Measurements from ENCODE around the gene SGTA.

The SGTA gene

GRCh38 chr19:2813235-2814160 lies 30.4 kb upstream of the SGTA start:
- in situ Hi-C loops (cut with MboI; ENCODE audit: low sequenced_read_pairs) = no loop called here
- Histone ChIP-seq H3K4me3 (no peak overlapping the region), H3K4me1 (no peaks in the 10 kb centered on the region), H3K27me3 (ENCODE audit: low read depth) (no peaks in the 10 kb centered on the region), H3K9me3 (no peaks in the 10 kb centered on the region), H3K36me3 (replicated peaks) (peaks cover 46% of the 10 kb centered on the region)
- no peak for DNase-seq (ENCODE audit: low spot score in 2 of 2)

- DNase-seq (ENCODE audit: low spot score in 2 of 2) = no peak
- Histone ChIP-seq H3K27me3 (ENCODE audit: low read depth) (no peaks in the 10 kb centered on the region), H3K36me3 (replicated peaks) (peaks cover 54% of the 10 kb centered on the region), H3K4me3 (no peak overlapping the region), H3K4me1 (no peaks in the 10 kb centered on the region), H3K9me3 (no peaks in the 10 kb centered on the region)
- in situ Hi-C loops (cut with MboI; ENCODE audit: low sequenced_read_pairs) = no loop called here
Observed at GRCh38 chr19:2812414-2813234, 29.6 kb upstream of the SGTA start.

DNA sequence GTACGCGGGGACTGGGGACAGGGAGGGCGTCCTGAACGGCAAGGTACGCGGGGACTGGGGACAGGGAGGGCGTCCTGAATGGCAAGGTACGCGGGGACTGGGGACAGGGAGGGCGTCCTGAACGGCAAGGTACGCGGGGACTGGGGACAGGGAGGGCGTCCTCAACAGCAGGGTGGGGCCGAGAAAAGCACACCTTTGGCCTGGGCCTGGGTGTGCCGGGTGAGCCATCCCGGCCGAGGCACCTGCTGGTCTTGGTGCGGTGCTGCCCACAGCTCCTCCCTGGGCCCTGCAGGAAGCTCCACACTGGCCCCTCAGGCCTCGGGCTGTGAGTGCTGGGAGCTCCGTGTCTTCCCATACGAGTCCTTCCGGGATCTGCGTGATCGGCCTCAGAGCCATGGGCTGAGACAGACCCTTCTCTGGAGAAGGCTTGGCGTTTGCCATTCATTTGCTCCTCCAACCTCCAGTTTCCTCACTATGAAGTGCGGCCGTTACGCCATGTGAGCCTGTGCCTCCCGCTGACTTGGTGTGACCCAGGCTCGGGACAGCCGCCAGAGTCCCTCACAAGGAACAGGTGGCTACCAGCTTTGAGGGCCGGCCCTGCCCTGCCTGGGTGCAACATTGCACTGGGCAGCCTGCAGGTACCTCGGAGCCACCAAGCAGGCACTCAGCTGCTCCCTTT lies 28.8 kb upstream of the SGTA start:
- Histone ChIP-seq H3K27me3 (ENCODE audit: low read depth) (no peaks in the 10 kb centered on the region), H3K4me3 (no peak overlapping the region), H3K4me1 (no peaks in the 10 kb centered on the region), H3K9me3 (no peaks in the 10 kb centered on the region), H3K36me3 (replicated peaks) (peaks cover 62% of the 10 kb centered on the region)
- in situ Hi-C loops (cut with MboI; ENCODE audit: low sequenced_read_pairs) = no loop called here
- DNase-seq (ENCODE audit: low spot score in 2 of 2) = no peak

DNA sequence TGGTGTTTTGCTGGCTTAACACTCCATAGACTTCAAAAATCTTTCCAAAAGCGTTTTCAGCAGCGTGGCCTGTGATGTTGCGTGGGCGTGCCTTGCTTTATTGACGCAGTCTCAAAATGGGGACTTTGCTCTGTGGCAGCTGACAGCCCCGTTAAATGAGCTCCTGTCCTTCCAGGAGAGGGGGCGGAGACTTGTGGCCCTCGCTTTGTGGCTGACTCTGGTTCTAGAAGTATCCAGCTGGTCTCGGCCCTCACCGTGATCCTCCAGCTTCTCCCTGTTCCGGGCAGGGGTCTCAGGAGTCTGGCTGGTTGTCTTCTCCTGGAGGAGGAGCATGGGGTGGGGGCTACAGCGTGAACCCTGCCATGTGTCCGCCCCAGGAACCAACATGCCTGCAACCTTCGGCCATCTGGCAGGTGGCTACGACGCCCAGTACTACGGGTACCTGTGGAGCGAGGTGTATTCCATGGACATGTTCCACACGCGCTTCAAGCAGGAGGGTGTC lies 28.2 kb upstream of the SGTA start:
- Histone ChIP-seq H3K27me3 (ENCODE audit: low read depth) (no peaks in the 10 kb centered on the region), H3K4me1 (no peaks in the 10 kb centered on the region), H3K36me3 (replicated peaks) (peaks cover 68% of the 10 kb centered on the region), H3K9me3 (no peaks in the 10 kb centered on the region), H3K4me3 (no peak overlapping the region)
- in situ Hi-C loops (cut with MboI; ENCODE audit: low sequenced_read_pairs) = no loop called here
- no peak for DNase-seq (ENCODE audit: low spot score in 2 of 2)

DNA sequence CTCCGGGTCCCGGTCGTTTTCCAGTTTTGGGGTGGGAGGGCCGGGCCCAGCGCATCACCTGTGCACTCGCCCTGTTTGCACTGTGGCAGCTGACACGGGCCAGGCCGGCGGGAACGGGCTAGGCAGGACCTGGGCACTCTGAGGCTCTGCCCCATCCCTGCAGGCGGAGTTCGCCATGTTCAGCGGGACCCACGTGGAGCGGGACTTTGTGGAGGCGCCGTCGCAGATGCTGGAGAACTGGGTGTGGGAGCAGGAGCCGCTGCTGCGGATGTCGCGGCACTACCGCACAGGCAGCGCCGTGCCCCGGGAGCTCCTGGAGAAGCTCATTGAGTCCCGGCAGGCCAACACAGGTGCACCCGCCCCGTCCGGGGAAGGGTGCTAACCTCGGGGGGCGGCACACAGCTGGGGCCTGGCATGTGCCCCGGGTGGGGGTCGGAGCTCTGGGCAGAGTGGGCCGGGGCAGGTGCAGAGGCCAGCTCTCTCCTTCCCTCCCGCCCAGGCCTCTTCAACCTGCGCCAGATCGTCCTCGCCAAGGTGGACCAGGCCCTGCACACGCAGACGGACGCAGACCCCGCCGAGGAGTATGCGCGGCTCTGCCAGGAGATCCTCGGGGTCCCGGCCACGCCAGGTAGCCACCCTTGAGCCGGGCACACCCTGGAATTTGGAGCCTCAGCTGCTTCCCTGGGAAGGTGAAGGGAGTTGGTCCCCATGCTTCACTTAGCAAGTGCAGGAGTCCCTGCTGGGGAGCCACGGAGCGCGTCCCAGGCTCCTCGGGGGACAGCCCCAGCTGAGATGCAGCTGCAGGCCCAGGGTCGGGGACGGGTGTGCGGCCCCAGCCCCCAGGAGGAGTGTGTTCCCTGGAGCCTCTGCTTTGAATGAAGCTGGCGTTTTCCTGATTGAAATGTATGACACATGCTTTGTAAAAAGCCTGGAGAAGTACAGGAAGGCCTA lies 27.3 kb upstream of the SGTA start:
- Histone ChIP-seq H3K36me3 (replicated peaks) (peaks cover 72% of the 10 kb centered on the region), H3K9me3 (no peaks in the 10 kb centered on the region), H3K4me3 (no peak overlapping the region), H3K4me1 (no peaks in the 10 kb centered on the region), H3K27me3 (ENCODE audit: low read depth) (no peaks in the 10 kb centered on the region)
- in situ Hi-C loops (cut with MboI; ENCODE audit: low sequenced_read_pairs) = no loop called here
- DNase-seq (ENCODE audit: low spot score in 2 of 2) = no peak

DNA sequence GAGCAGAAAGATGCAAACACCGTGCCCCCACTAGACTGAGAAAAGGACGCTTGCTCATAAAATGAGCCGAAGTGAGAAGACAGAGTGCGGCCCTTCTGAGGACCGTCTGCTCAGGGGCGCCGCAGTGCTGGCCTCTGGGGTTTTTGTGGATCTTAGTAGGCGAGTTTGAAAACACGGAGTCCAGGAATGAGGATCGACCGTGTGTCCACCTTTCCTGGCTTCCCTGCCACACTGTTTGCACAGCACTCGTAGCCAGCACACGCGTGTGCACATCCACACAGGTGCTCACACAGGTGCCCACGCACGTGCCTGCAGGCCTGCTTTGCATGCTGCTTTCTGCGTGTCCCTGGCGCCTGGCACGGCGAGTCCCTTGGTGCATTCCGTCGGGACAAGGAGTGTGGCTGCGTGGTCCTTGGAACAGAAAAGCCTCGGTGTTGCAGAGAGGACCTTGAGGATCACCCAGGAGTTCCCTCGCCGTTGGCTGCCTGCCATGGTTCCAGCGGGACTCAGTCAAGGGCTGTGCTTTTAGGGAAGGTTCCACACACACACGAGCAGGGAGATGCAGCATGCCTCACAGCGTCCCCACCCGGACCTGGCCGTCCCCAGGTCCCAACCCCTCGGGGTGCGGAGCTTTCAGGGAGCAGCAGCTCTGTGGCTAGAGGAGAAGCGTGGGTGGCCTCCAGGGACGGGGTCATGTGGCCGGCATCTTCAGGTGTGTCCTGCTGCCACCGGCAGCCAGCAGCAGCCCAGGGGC lies 26.5 kb upstream of the SGTA start:
- no peaks in the 10 kb centered on the region for H3K4me1 ChIP-seq
- H3K4me3 ChIP-seq = no peak overlapping the region
- peaks cover 78% of the 10 kb centered on the region for H3K36me3 ChIP-seq (replicated peaks)
- H3K9me3 ChIP-seq = no peaks in the 10 kb centered on the region
- no peak for DNase-seq (ENCODE audit: low spot score in 2 of 2)
- no peaks in the 10 kb centered on the region for H3K27me3 ChIP-seq (ENCODE audit: low read depth)
- in situ Hi-C loops (cut with MboI; ENCODE audit: low sequenced_read_pairs) = no loop called here

- DNase-seq (ENCODE audit: low spot score in 2 of 2) = no peak
- Histone ChIP-seq H3K9me3 (no peaks in the 10 kb centered on the region), H3K36me3 (replicated peaks) (peaks cover 72% of the 10 kb centered on the region), H3K27me3 (ENCODE audit: low read depth) (no peaks in the 10 kb centered on the region), H3K4me3 (no peak overlapping the region), H3K4me1 (no peaks in the 10 kb centered on the region)
- in situ Hi-C loops (cut with MboI; ENCODE audit: low sequenced_read_pairs) = no loop called here
Observed at GRCh38 chr19:2808129-2808941, 25.3 kb upstream of the SGTA start.

DNA sequence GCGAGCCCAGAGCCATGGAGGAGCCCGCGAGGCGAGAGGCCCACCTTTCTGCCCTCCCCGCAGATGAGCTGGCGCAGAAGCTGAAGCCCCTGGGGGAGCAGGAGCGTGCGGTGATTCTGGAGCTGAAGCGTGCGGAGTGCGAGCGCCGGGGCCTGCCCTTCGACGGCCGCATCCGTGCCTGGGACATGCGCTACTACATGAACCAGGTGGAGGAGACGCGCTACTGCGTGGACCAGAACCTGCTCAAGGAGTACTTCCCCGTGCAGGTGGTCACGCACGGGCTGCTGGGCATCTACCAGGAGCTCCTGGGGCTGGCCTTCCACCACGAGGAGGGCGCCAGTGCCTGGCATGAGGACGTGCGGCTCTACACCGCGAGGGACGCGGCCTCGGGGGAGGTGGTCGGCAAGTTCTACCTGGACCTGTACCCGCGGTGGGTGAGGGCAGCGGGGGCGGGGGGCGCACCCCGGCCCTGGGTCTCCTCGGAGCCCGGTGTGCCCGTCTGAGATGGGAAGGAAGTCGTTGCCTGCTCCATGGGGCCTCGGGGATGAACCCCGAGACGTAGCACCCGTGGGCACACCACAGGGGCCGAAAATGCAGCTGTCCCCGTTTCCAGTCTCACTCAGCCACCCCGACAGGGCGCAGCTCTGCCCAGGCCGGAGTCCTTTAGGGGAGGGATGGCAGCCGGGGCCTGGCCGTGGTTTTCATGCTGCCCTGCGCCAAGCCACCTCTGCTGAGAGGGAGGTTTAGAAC lies 24.5 kb upstream of the SGTA start:
- DNase-seq (ENCODE audit: low spot score in 2 of 2) = no peak
- Histone ChIP-seq H3K4me1 (no peaks in the 10 kb centered on the region), H3K9me3 (no peaks in the 10 kb centered on the region), H3K27me3 (ENCODE audit: low read depth) (no peaks in the 10 kb centered on the region), H3K36me3 (replicated peaks) (peaks cover 72% of the 10 kb centered on the region), H3K4me3 (no peak overlapping the region)
- in situ Hi-C loops (cut with MboI; ENCODE audit: low sequenced_read_pairs) = no loop called here

GRCh38 chr19:2806736-2807378 lies 23.8 kb upstream of the SGTA start:
- no peak for DNase-seq (ENCODE audit: low spot score in 2 of 2)
- peaks cover 73% of the 10 kb centered on the region for H3K36me3 ChIP-seq (replicated peaks)
- H3K9me3 ChIP-seq = no peaks in the 10 kb centered on the region
- H3K4me1 ChIP-seq = no peaks in the 10 kb centered on the region
- in situ Hi-C loops (cut with MboI; ENCODE audit: low sequenced_read_pairs) = no loop called here
- no peak overlapping the region for H3K4me3 ChIP-seq
- H3K27me3 ChIP-seq (ENCODE audit: low read depth) = no peaks in the 10 kb centered on the region

DNA sequence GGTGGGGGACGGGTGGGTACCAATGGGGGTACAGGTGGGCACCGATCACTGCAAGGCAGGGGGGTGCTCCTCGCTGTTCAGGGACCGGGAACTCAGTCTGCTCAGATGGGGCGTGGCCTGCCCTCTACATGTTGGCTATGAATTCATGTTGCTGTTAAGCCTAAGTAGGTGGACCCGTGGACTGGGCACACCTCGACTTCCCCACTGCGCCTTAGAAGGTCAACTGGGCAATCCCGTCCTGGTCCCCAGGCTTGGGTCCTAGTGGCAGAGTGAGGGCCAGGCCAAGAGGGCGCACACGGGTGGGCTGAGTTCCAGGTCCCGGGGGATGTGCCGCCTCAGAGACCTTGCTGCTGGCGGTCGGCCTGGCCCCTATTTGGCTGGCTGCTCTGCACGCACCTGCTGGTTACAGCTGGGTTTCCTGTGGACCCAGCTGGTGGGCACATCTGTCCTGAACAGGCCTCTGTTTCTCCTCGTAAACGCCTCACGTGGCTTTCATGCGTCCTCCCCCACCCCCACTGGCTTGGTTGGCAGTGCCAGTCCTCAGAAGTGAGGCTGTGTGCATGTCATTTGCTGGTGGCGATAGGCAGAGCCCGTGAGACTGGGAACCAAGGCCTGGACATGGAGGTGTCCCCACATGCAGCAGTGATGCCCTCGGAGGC lies 23.0 kb upstream of the SGTA start:
- no peaks in the 10 kb centered on the region for H3K9me3 ChIP-seq
- in situ Hi-C loops (cut with MboI; ENCODE audit: low sequenced_read_pairs) = no loop called here
- no peak overlapping the region for H3K4me3 ChIP-seq
- no peaks in the 10 kb centered on the region for H3K4me1 ChIP-seq
- peaks cover 77% of the 10 kb centered on the region for H3K36me3 ChIP-seq (replicated peaks)
- no peak for DNase-seq (ENCODE audit: low spot score in 2 of 2)
- no peaks in the 10 kb centered on the region for H3K27me3 ChIP-seq (ENCODE audit: low read depth)

Measured in HAP-1 (cell line).